Pulmonary artery endothelial cell (primary cell): ENCODE results near the gene UGT2B17. TPM values are rescaled to one million over a fixed set of nuclear protein-coding genes. Genes with fewer than 3 reads are reported as not detected.

Experiments
- DNase-seq: peaks from one replicate; pipeline ENCODE4 v3.0.0-alpha.2; 2011; ENCODE audit warnings: low read depth, low spot score
- total RNA-seq: library from RNA; depleted of rRNA; stranded (reverse); fragments of >200 nt; gene quantifications from 2 replicates; pipeline ENCODE4 v1.2.3, GENCODE V29; 2014

UGT2B17 gene
- total RNA-seq, 1 donor from 2014 or later, result not detected

DNA sequence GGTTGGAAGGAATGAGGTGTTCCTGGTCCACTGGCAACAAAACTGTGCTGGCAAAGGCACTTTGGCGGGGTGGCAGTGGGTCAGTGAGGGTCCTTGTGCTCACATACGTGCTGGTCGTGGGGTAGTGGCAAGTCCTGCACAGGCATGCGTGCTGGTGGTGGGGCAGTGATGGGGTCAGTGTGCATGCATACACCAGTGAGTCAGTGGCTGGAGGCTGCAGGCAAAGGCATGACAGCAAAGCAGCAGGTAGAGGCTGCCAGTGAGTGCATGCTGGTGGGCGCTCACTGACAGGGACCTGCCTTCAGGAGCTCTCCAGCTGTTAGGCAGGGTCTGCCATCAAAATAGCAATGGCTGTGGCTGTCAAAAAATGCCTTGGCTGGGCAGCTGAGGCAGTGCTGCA is 86.8 kb downstream of the UGT2B17 start:
- DNase-seq, result no peak

Other genes starting within 250 kb of the UGT2B17 start
- 40.4 and 48.4 TPM in 2 replicates for gene YTHDC1, start 226.2 kb downstream of the UGT2B17 start, total RNA-seq
- gene TMPRSS11E, start 128.9 kb downstream of the UGT2B17 start, total RNA-seq, result 0.04 TPM in 1 of 2 replicates, not detected in the other
- not detected in 2 replicates for gene UGT2B15, start 94.3 kb upstream of the UGT2B17 start, total RNA-seq
- not detected in 2 replicates for gene UGT2B10, start 239.7 kb upstream of the UGT2B17 start, total RNA-seq